B cell (primary cell): ENCODE results near the gene CETP. TPM values are rescaled to one million over a fixed set of nuclear protein-coding genes. Genes with fewer than 3 reads are reported as not detected.
"Not testable (repeated sequence)": the region's sequence is repeated elsewhere in the genome, so short reads cannot be mapped to it uniquely, and the experiment has no call there.

Experiments used
- ATAC-seq: fragments of 200-7000 bp; cut with Tn5 transposase; one replicate; pipeline ENCODE4 v1.10.0; 2021; ENCODE audit warnings: low read depth, mild to moderate bottlenecking, moderate number of reproducible peaks, moderate library complexity
- CTCF ChIA-PET: fragments of 350-600 bp; sonication (Branson Sonifier 250); formaldehyde crosslinking; loops from one replicate; lab custom pipeline; 2021; ENCODE audit warnings: antibody characterized with exemption, inconsistent platforms; lab: Charles Lee
- POLR2A ChIA-PET: fragments of 350-600 bp; sonication (Branson Sonifier 250); formaldehyde crosslinking; loops from one replicate; lab custom pipeline; 2021; ENCODE audit warnings: antibody characterized with exemption; lab: Charles Lee
- DNase-seq: peaks from one replicate; pipeline ENCODE4 v3.0.0; 2013
- H2AFZ ChIP-seq: 2 replicates; pipeline ENCODE4 v1.6.1; 2012; ENCODE audit warnings: mild to moderate bottlenecking, low read depth, low read length; ENCODE audit not compliant: insufficient read depth, poor library complexity, severe bottlenecking
- H3K27ac ChIP-seq, 2 donors: 1 replicate in 1 of 2; 2 replicates in 1 of 2; pipeline ENCODE4 v1.5.1; 2012 to 2013; ENCODE audit warnings: low read length in 2 of 2, mild to moderate bottlenecking in 2 of 2, moderate library complexity in 1 of 2
- H3K27me3 ChIP-seq, 4 experiments: fragments of 200-600 bp in 1 of 4; sonication (generic) in 1 of 4; replicated peaks in 1 of 4; 1 replicate in 2 of 4; 2 replicates in 2 of 4; pipeline versions ENCODE4 v1.6.1 to v1.7.0; 2013 to 2016; ENCODE audit warnings: low read length in 3 of 4, mild to moderate bottlenecking in 2 of 4, mixed read lengths in 1 of 4, moderate library complexity in 1 of 4; ENCODE audit not compliant: insufficient read depth in 4 of 4, control insufficient read depth in 3 of 4; ENCODE audit errors: control extremely low read depth in 1 of 4
- H3K36me3 ChIP-seq, 2 experiments: replicated peaks in 1 of 2; 1 replicate in 1 of 2; 2 replicates in 1 of 2; pipeline versions ENCODE4 v1.6.1 to v1.7.1; 2013; ENCODE audit warnings: low read length in 1 of 2; ENCODE audit not compliant: insufficient read depth in 2 of 2, control insufficient read depth in 1 of 2; ENCODE audit errors: control extremely low read depth in 1 of 2, extremely low read depth in 1 of 2
- H3K4me1 ChIP-seq, 2 donors: fragments of 200-600 bp in 1 of 2; sonication (generic) in 1 of 2; 1 replicate in 1 of 2; 2 replicates in 1 of 2; pipeline versions ENCODE4 v1.5.1 to v1.6.1; 2013 to 2017; ENCODE audit warnings: low read length in 2 of 2; ENCODE audit not compliant: control insufficient read depth in 2 of 2, insufficient read depth in 2 of 2
- H3K4me2 ChIP-seq: replicated peaks from 2 replicates; pipeline ENCODE3; 2012; ENCODE audit warnings: mild to moderate bottlenecking, low read depth, low read length; ENCODE audit not compliant: poor library complexity, severe bottlenecking
- H3K4me3 ChIP-seq, 5 experiments: fragments of 200-600 bp in 1 of 5; sonication (generic) in 1 of 5; 1 replicate in 3 of 5; 2 replicates in 2 of 5; pipeline versions ENCODE4 v1.5.1 to v1.7.0; 2011 to 2016; ENCODE audit warnings: low read length in 4 of 5, mild to moderate bottlenecking in 4 of 5, low read depth in 2 of 5, control low read depth in 1 of 5, moderate library complexity in 1 of 5; ENCODE audit not compliant: insufficient read depth in 1 of 5; ENCODE audit errors: control extremely low read depth in 1 of 5, extremely low read depth in 1 of 5
- H3K79me2 ChIP-seq: fragments of 200-600 bp; sonication (generic); one replicate; pipeline ENCODE4 v1.6.0; 2016; ENCODE audit warnings: low read length; ENCODE audit not compliant: control insufficient read depth, insufficient read depth
- H3K9ac ChIP-seq: fragments of 200-600 bp; sonication (generic); 2 replicates; pipeline ENCODE4 v1.6.1; 2017; ENCODE audit warnings: mild to moderate bottlenecking, low read length, moderate library complexity
- H3K9me3 ChIP-seq, 3 donors: one replicate each; pipeline versions ENCODE4 v1.6.1 to v1.7.1; 2013; ENCODE audit warnings: low read length in 2 of 3; ENCODE audit not compliant: control insufficient read depth in 2 of 3, insufficient read depth in 1 of 3; ENCODE audit errors: control extremely low read depth in 1 of 3
- H4K20me1 ChIP-seq: 2 replicates; pipeline ENCODE4 v1.6.0; 2012; ENCODE audit warnings: mild to moderate bottlenecking, low read length; ENCODE audit not compliant: insufficient read depth, control insufficient read depth, poor library complexity, severe bottlenecking
- H3K27ac Mint-ChIP-seq: one replicate; pipeline ENCODE4 v1.8.0; 2021; ENCODE audit warnings: mixed read lengths
- H3K27me3 Mint-ChIP-seq: one replicate; pipeline ENCODE4 v1.8.0; 2021; ENCODE audit warnings: mixed read lengths
- H3K4me1 Mint-ChIP-seq: one replicate; pipeline ENCODE4 v1.8.0; 2021; ENCODE audit warnings: mixed read lengths
- H3K4me3 Mint-ChIP-seq: one replicate; pipeline ENCODE4 v1.8.0; 2021; ENCODE audit warnings: mixed read lengths
- H3K9me3 Mint-ChIP-seq: one replicate; pipeline ENCODE4 v1.8.0; 2022; ENCODE audit warnings: mixed read lengths; ENCODE audit not compliant: insufficient read depth
- CTCF ChIP-seq: fragments of 200-600 bp; IDR thresholded peaks from one replicate; pipeline ENCODE4 v1.8.0; 2022; ENCODE audit warnings: antibody characterized with exemption, mild to moderate bottlenecking
- EZH2 ChIP-seq: IDR thresholded peaks from 2 replicates; pipeline ENCODE4 v1.6.1; 2012; ENCODE audit warnings: borderline replicate concordance, low read depth, mild to moderate bottlenecking, moderate library complexity, low read length; ENCODE audit not compliant: insufficient read depth, poor library complexity, severe bottlenecking
- WGBS: methylation state at CpG from one replicate; pipeline ENCODE4 v1.1.5; 2013; ENCODE audit warnings: missing lambda C conversion rate; ENCODE audit not compliant: insufficient coverage; 5-methylcytosine and 5-hydroxymethylcytosine counted together
- intact Hi-C: fragments of 100-400 bp; cut with micrococcal nuclease; formaldehyde crosslinking; loops from one replicate; pipeline ENCODE4 v1.10.0; 2022
- polyA plus RNA-seq: library from polyadenylated mRNA; depleted of rRNA; stranded (reverse); fragments of >200 nt; gene quantifications from 2 replicates; pipeline ENCODE4 v1.2.3, GENCODE V29; 2012
- total RNA-seq, 2 donors: library from RNA; stranded (reverse); fragments of 120-200 nt in 1 of 2; gene quantifications; 1 replicate in 1 of 2; 2 replicates in 1 of 2; pipeline versions ENCODE4 v1.2.3 to v1.2.4, GENCODE V29; 2013 to 2022

CETP gene
- total and polyA plus RNA-seq, 2 donors (not counting 1 experiment from before 2014, with no cell fraction given): 0.18 to 1.3 TPM

DNA sequence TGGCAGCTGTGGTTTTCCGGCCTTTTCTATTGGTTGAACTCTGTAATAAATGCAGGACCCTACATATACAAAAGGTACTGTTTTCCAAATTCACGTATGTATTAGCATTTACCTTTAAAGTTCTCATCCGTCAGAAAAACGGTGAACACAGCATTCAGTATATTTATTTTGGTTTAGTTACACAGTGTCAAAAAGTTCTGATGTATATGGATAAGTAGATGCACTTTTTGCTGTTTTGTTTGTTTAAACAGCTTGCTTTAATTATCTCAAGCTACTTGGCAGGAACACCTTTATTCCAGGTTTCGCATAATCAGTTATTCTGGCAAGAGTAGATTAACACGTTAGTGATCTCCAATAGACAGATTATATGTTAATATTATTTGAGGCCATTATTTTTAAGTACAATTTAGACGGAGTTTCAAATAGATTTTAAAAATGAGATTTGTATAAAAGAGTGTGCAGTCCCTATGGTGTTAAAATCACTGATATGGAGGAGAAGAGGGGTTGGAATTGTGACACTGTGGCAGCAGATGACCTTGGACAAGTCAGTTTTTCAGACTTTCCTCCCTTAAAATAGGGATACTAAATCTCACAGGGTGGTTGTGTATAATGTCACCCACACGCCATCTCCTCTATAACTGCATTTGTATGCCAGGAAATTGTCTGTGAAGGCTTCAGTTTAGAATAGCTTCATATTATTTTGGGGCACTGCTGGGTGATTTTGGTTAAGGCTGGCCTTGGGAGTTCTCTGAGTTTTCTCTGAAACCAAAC lies 27.7 kb upstream of the CETP start:
- H3K27ac Mint-ChIP-seq: peak overlapping the region; percentile 80
- Histone ChIP-seq H3K4me1 (peaks cover 55 to 69% of the 10 kb centered on the region in 2 donors), H3K9me3 (no peaks in the 10 kb centered on the region), H3K36me3 (peaks cover 20 to 52% of the 10 kb centered on the region in 2 experiments), H3K27ac (peak overlapping the region in 1 of 2 donors; percentile 99), H3K27me3 (no peaks in the 10 kb centered on the region), H3K4me2 (peak overlapping the region; percentile 79), H2AFZ (no peak overlapping the region), H3K4me3 (peak overlapping the region; percentile 88 to 98 (median 95)), H3K79me2 (peaks cover 71% of the 10 kb centered on the region), H4K20me1 (peaks cover 70% of the 10 kb centered on the region), H3K9ac (peak overlapping the region; percentile 91)
- ChIA-PET POLR2A (interaction anchor here (0.6 to 7.7 kb wide), 10 partner anchors 8 to 415 kb away, joined by 4 to 108 read pairs (median 10); no protein-coding TSS in a partner anchor), CTCF (interaction anchor here (0.6 to 10.8 kb wide), 9 partner anchors 7 to 112 kb away, joined by 3 to 140 read pairs (median 7); partner anchors contain the start of gene SLC12A3)
- H3K4me1 Mint-ChIP-seq: peaks cover 60% of the 10 kb centered on the region
- H3K9me3 Mint-ChIP-seq: no peaks in the 10 kb centered on the region
- TF ChIP-seq CTCF (no peak), EZH2 (no peak)
- no peak for DNase-seq
- ATAC-seq: no peak
- intact Hi-C loops: loop anchor here (5.0 to 10.0 kb wide), 3 partner anchors 231 to 507 kb away; partner anchors contain the start of genes AMFR and ARL2BP
- no CpG with 5 or more reads among the region's 8 CpGs for WGBS
- H3K27me3 Mint-ChIP-seq: no peaks in the 10 kb centered on the region
- peak overlapping the region; percentile 92 for H3K4me3 Mint-ChIP-seq

DNA sequence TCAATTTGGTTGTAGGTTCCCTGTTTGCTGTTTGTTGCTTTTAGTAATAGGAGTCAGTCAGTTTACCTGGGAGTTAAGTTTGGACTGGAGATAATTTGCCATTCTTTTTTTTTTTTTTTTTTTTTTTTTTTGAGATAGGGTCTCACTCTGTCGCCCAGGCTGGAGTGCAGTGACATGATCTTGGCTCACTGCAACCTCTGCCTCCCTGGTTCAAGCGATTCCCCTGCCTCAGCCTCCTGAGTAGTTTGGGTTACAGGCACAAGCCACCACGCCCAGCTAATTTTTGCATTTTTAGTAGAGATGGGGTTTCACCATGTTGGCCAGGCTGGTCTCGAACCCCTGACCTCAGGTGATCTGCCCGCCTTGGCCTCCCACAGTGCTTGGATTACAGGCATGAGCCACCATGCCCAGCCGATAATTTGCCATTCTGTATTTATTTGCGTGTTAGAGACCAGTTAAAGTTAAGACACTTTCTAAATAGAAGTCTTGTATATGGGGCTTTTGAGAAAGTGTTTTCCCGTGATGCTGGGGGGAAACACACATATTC lies 27.1 kb upstream of the CETP start:
- not testable (repeated sequence) for H3K9me3 ChIP-seq

More for the DNA sequence above, 27.1 kb upstream of the CETP start:
- Histone ChIP-seq H3K79me2 (peaks cover 71% of the 10 kb centered on the region), H3K27ac (peak overlapping the region; percentile 15 to 99), H4K20me1 (peaks cover 76% of the 10 kb centered on the region), H3K4me1 (peaks cover 57 to 75% of the 10 kb centered on the region in 2 donors), H3K9ac (peak overlapping the region; percentile 91), H3K4me2 (peak overlapping the region; percentile 79), H3K4me3 (peak overlapping the region; percentile 88 to 98 (median 95)), H3K36me3 (peaks cover 20 to 59% of the 10 kb centered on the region in 2 experiments)
- peak; percentile 46 for DNase-seq
- ChIA-PET POLR2A (interaction anchor here (0.7 to 7.7 kb wide), 5 partner anchors 9 to 74 kb away, joined by 4 to 76 read pairs (median 9); no protein-coding TSS in a partner anchor), CTCF (interaction anchor here (1.9 to 10.8 kb wide), 4 partner anchors 17 to 112 kb away, joined by 5 to 140 read pairs (median 10); partner anchors contain the start of gene SLC12A3)
- Mint-ChIP-seq H3K27ac (peak overlapping the region; percentile 81), H3K4me1 (peaks cover 62% of the 10 kb centered on the region), H3K4me3 (peak overlapping the region; percentile 92)
- not testable (repeated sequence) for H3K27me3 Mint-ChIP-seq, H3K27me3 ChIP-seq, H3K9me3 Mint-ChIP-seq, H2AFZ ChIP-seq, ATAC-seq
- WGBS: 30% methylated on average over 4 of the region's 8 CpGs
- intact Hi-C loops: loop anchor here (5.0 to 10.0 kb wide), 3 partner anchors 230 to 507 kb away; partner anchors contain the start of genes AMFR and ARL2BP
